ENCODE results near the gene MARCHF4. TPM values are rescaled to one million over a fixed set of nuclear protein-coding genes. Genes with fewer than 3 reads are reported as not detected.

Gene MARCHF4
- 0.13 TPM in 2 replicates for total RNA-seq

GRCh38 chr2:216371721-216372702 lies at the start of gene MARCHF4:
Gene MARCHF4 (minus strand): TSS chr2:216372483. CDS start chr2:216370260, 2,223 bp downstream.
- DNase-seq (ENCODE audit: low read depth in 2 of 2), result peak; percentile 21 to 83

- DNase-seq (ENCODE audit: low read depth in 2 of 2), result no peak
These were observed 48.3 kb upstream of the MARCHF4 start for GRCh38 chr2:216420367-216421101.

- no peak for DNase-seq (ENCODE audit: low read depth in 2 of 2)
These were observed 46.7 kb upstream of the MARCHF4 start for GRCh38 chr2:216418981-216419380.

GRCh38 chr2:216416571-216417307 lies 44.5 kb upstream of the MARCHF4 start:
- no peak for DNase-seq (ENCODE audit: low read depth in 2 of 2)

GRCh38 chr2:216415541-216415940 lies 43.3 kb upstream of the MARCHF4 start:
- DNase-seq (ENCODE audit: low read depth in 2 of 2), result no peak

GRCh38 chr2:216414772-216415319 lies 42.6 kb upstream of the MARCHF4 start:
- DNase-seq (ENCODE audit: low read depth in 2 of 2), result no peak

- DNase-seq (ENCODE audit: low read depth in 2 of 2), result no peak
These were observed 41.6 kb upstream of the MARCHF4 start for GRCh38 chr2:216413882-216414281.

- peak; percentile 95 to 98 for DNase-seq (ENCODE audit: low read depth in 2 of 2)
These were observed 40.0 kb upstream of the MARCHF4 start, which contains the start of gene SMARCAL1 for GRCh38 chr2:216412022-216412999. Gene SMARCAL1 (plus strand): TSS chr2:216412484. CDS start chr2:216414705, 2,221 bp downstream.

- DNase-seq (ENCODE audit: low read depth in 2 of 2), result no peak
These were observed 38.3 kb upstream of the MARCHF4 start for GRCh38 chr2:216410550-216410949.

GRCh38 chr2:216408426-216409290 lies 36.4 kb upstream of the MARCHF4 start:
- DNase-seq (ENCODE audit: low read depth in 2 of 2), result no peak

- no peak for DNase-seq (ENCODE audit: low read depth in 2 of 2)
These were observed 34.5 kb upstream of the MARCHF4 start for GRCh38 chr2:216406826-216407225.

GRCh38 chr2:216405588-216405987 lies 33.3 kb upstream of the MARCHF4 start:
- no peak for DNase-seq (ENCODE audit: low read depth in 2 of 2)

GRCh38 chr2:216404010-216404618 lies 31.8 kb upstream of the MARCHF4 start:
- peak; percentile 22 to 43 for DNase-seq (ENCODE audit: low read depth in 2 of 2)

GRCh38 chr2:216402751-216403150 lies 30.5 kb upstream of the MARCHF4 start:
- no peak for DNase-seq (ENCODE audit: low read depth in 2 of 2)

- no peak for DNase-seq (ENCODE audit: low read depth in 2 of 2)
These were observed 27.3 kb upstream of the MARCHF4 start for GRCh38 chr2:216399621-216400020.

GRCh38 chr2:216394881-216395280 lies 22.6 kb upstream of the MARCHF4 start:
- DNase-seq (ENCODE audit: low read depth in 2 of 2), result no peak

- DNase-seq (ENCODE audit: low read depth in 2 of 2), result no peak
These were observed 20.9 kb upstream of the MARCHF4 start for GRCh38 chr2:216392945-216393840.

All from dermis microvascular lymphatic vessel endothelial cell (primary cell).